Smooth muscle cell (in vitro differentiated cells): ENCODE results near the gene SLC17A5. TPM values are rescaled to one million over a fixed set of nuclear protein-coding genes. Genes with fewer than 3 reads are reported as not detected.
"Not testable (repeated sequence)": the region's sequence is repeated elsewhere in the genome, so short reads cannot be mapped to it uniquely, and the experiment has no call there.

Experiments
- DNase-seq: peaks from one replicate; lab custom pipeline; 2025; ENCODE audit not compliant: unreplicated experiment; lab: John Stamatoyannopoulos, UW
- H2AFZ ChIP-seq: fragments of 200-600 bp; sonication (generic); 2 replicates; pipeline ENCODE4 v1.6.0; 2016; ENCODE audit warnings: antibody characterized with exemption, low read depth, mild to moderate bottlenecking
- H3F3A ChIP-seq: fragments of 200-600 bp; sonication (generic); 2 replicates; pipeline ENCODE4 v1.6.0; 2017; ENCODE audit warnings: antibody characterized with exemption, low read depth
- H3K27ac ChIP-seq: fragments of 200-600 bp; sonication (generic); 2 replicates; pipeline ENCODE4 v1.5.1; 2016; ENCODE audit warnings: low read depth, mild to moderate bottlenecking
- H3K27me3 ChIP-seq: fragments of 200-600 bp; sonication (generic); 2 replicates; pipeline ENCODE4 v1.6.1; 2016; ENCODE audit warnings: low read depth, mild to moderate bottlenecking
- H3K36me3 ChIP-seq: fragments of 200-600 bp; sonication (generic); 2 replicates; pipeline ENCODE4 v1.5.1; 2016; ENCODE audit warnings: low read depth
- H3K4me1 ChIP-seq: fragments of 200-600 bp; sonication (generic); 2 replicates; pipeline ENCODE4 v1.5.1; 2016; ENCODE audit warnings: low read depth
- H3K4me2 ChIP-seq: fragments of 200-600 bp; sonication (generic); 2 replicates; pipeline ENCODE4 v1.6.0; 2016; ENCODE audit warnings: mild to moderate bottlenecking
- H3K4me3 ChIP-seq: fragments of 200-600 bp; sonication (generic); 2 replicates; pipeline ENCODE4 v1.5.1; 2016; ENCODE audit warnings: mild to moderate bottlenecking
- H3K79me2 ChIP-seq: fragments of 200-600 bp; sonication (generic); 2 replicates; pipeline ENCODE4 v1.6.0; 2016; ENCODE audit warnings: low read depth, mild to moderate bottlenecking
- H3K9ac ChIP-seq: fragments of 200-600 bp; sonication (generic); 2 replicates; pipeline ENCODE4 v1.6.0; 2016; ENCODE audit warnings: low read depth
- H3K9me3 ChIP-seq: fragments of 200-600 bp; sonication (generic); replicated peaks from 2 replicates; pipeline ENCODE4 v1.5.1; 2016; ENCODE audit warnings: low read depth
- H4K20me1 ChIP-seq: fragments of 200-600 bp; sonication (generic); 2 replicates; pipeline ENCODE4 v1.6.0; 2016; ENCODE audit warnings: low read depth
- WGBS: methylation state at CpG from one replicate; pipeline ENCODE4 v1.1.7; 2016; ENCODE audit warnings: low lambda C conversion rate; 5-methylcytosine and 5-hydroxymethylcytosine counted together
- polyA plus RNA-seq: library from polyadenylated mRNA; unstranded; fragments of >200 nt; fragmentation: Nextera tagmentation; extraction: Ambion mirVana; gene quantifications from 2 replicates; pipeline ENCODE4 v1.2.1, GENCODE V29; 2016
- total RNA-seq: library from RNA; depleted of rRNA; stranded (reverse); fragments of >200 nt; gene quantifications from 2 replicates; pipeline ENCODE4 v1.2.3, GENCODE V29; 2014
- TF ChIP-seq, protein P1 (sequence below): fragments of 200-600 bp; sonication (generic); IDR thresholded peaks from 2 replicates; pipeline ENCODE4 v1.5.1; 2017; ENCODE audit warnings: borderline replicate concordance, mild to moderate bottlenecking, antibody characterized with exemption; ENCODE audit not compliant: insufficient read depth, poor library complexity, severe bottlenecking

The SLC17A5 gene
- total and polyA plus RNA-seq, 2 experiments from 2014 or later: 36.4 to 39.9 TPM

DNA sequence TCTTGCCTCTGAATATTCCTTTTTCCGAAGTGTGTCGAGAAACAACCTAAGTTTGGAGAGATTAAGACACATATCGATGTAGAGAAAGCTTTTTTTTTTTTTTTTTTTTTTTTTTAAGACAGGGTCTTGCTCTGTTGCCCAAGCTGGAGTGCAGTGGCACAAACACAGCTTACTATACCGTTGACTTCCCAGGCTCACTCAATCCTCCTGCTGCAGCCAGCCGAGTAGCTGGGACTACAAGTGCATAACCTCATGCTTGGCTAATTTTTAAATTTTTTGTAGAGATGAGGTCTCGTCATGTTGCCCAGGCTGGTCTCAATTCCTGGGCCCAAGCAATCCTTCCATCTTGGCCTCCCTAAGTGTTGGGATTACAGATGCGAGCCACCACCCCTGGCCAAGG, 21.4 kb downstream of the SLC17A5 start:
- H3K9me3 ChIP-seq: no peaks in the 10 kb centered on the region
- WGBS: 97% methylated on average over 7 of the region's 7 CpGs
- no peaks in the 10 kb centered on the region for H3F3A ChIP-seq
- no peak overlapping the region for H3K4me2 ChIP-seq
- TF ChIP-seq, protein P1, sequence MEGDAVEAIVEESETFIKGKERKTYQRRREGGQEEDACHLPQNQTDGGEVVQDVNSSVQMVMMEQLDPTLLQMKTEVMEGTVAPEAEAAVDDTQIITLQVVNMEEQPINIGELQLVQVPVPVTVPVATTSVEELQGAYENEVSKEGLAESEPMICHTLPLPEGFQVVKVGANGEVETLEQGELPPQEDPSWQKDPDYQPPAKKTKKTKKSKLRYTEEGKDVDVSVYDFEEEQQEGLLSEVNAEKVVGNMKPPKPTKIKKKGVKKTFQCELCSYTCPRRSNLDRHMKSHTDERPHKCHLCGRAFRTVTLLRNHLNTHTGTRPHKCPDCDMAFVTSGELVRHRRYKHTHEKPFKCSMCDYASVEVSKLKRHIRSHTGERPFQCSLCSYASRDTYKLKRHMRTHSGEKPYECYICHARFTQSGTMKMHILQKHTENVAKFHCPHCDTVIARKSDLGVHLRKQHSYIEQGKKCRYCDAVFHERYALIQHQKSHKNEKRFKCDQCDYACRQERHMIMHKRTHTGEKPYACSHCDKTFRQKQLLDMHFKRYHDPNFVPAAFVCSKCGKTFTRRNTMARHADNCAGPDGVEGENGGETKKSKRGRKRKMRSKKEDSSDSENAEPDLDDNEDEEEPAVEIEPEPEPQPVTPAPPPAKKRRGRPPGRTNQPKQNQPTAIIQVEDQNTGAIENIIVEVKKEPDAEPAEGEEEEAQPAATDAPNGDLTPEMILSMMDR: no peak
- H3K27ac ChIP-seq: no peak overlapping the region
- no peaks in the 10 kb centered on the region for H3K4me1 ChIP-seq
- no peak overlapping the region for H3K9ac ChIP-seq
- no peak overlapping the region for H3K4me3 ChIP-seq
- H3K27me3 ChIP-seq: no peaks in the 10 kb centered on the region
- no peaks in the 10 kb centered on the region for H3K36me3 ChIP-seq
- DNase-seq: no peak
- no peaks in the 10 kb centered on the region for H3K79me2 ChIP-seq
- H2AFZ ChIP-seq: no peak overlapping the region
- H4K20me1 ChIP-seq: no peaks in the 10 kb centered on the region

DNA sequence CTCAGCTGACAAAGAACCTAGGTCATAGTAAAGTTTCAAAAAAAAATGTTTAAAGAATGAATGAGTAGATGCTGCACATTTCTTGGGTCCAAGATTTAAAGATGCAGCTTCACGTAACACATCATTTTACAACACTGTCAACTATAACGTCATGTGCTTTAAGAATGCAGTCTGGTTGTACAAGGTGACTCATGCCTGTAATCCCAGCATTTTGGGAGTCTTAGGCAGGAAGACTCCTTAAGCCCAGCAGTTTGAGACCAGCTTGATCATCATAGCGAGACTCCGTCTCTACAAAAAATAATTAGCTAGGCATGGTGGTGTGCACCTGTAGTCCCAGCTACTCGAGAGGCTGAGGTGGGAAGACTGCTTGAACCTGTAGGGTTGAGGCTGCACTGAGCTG, 21.9 kb downstream of the SLC17A5 start:
- Histone ChIP-seq H3K36me3 (no peaks in the 10 kb centered on the region), H4K20me1 (no peaks in the 10 kb centered on the region), H3K27me3 (no peaks in the 10 kb centered on the region), H3F3A (no peaks in the 10 kb centered on the region), H3K9me3 (no peaks in the 10 kb centered on the region), H3K79me2 (no peaks in the 10 kb centered on the region), H3K4me2 (no peak overlapping the region), H3K4me1 (no peaks in the 10 kb centered on the region), H3K4me3 (no peak overlapping the region), H3K9ac (no peak overlapping the region), H3K27ac (peak overlapping the region; percentile 27), H2AFZ (no peak overlapping the region)
- TF ChIP-seq, protein P1: no peak
- 42% methylated on average over 5 of the region's 5 CpGs for WGBS
- DNase-seq: no peak

DNA sequence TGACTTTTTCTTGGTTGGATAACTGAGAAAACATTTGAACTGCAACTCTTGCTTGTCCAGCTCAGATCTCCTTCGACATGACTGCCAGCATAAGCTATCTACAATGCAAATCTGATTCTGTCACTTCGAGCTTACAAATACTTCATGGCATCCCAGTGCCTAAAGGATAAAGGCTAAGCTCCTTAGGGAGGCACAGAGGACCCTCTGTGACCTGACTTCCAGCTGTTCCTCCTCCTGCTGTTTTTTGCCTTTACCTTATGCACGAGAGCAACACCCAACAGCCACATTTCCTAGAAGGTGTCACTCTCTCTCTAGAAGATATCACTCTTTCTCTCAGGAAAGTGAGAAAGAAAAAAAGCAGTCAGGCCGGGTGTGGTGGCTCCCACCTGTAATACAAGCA, 23.4 kb downstream of the SLC17A5 start:
- H3F3A ChIP-seq: no peaks in the 10 kb centered on the region
- no peaks in the 10 kb centered on the region for H4K20me1 ChIP-seq
- H3K9ac ChIP-seq: no peak overlapping the region
- DNase-seq: no peak
- H3K9me3 ChIP-seq: no peaks in the 10 kb centered on the region
- no peak overlapping the region for H3K27ac ChIP-seq
- no peak overlapping the region for H3K4me3 ChIP-seq
- no peaks in the 10 kb centered on the region for H3K4me1 ChIP-seq
- TF ChIP-seq, protein P1: no peak
- no peak overlapping the region for H2AFZ ChIP-seq
- H3K36me3 ChIP-seq: no peaks in the 10 kb centered on the region
- no peak overlapping the region for H3K4me2 ChIP-seq
- no peaks in the 10 kb centered on the region for H3K79me2 ChIP-seq
- H3K27me3 ChIP-seq: no peaks in the 10 kb centered on the region
- WGBS: 95% methylated on average over 4 of the region's 4 CpGs

DNA sequence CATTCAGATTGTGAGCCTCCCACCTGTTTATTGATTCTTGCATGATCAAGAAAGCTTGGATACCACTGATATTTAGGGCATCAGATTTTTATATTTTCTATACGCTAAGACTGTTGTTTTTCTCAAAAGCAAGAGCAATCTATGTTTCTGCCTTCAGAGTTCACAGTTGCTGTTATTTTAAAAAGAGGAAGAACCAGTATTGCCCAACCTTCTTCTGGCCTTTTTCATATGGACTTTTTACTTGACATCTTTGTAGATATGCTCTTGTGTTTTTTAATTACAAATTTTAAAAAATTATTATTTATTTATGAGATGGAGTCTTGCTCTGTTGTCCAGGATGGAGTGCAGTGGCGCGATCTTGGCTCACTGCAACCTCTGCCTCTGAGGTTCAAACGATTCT, 28.9 kb downstream of the SLC17A5 start:
- H2AFZ ChIP-seq: no peak overlapping the region
- WGBS: 98% methylated on average over 4 of the region's 4 CpGs
- H3K4me2 ChIP-seq: no peak overlapping the region
- no peaks in the 10 kb centered on the region for H3K27me3 ChIP-seq
- TF ChIP-seq, protein P1: no peak
- H3K9me3 ChIP-seq: no peaks in the 10 kb centered on the region
- H3K4me1 ChIP-seq: no peaks in the 10 kb centered on the region
- DNase-seq: no peak
- no peak overlapping the region for H3K27ac ChIP-seq
- H3K79me2 ChIP-seq: no peaks in the 10 kb centered on the region
- H3K9ac ChIP-seq: no peak overlapping the region
- H3K4me3 ChIP-seq: no peak overlapping the region
- H3F3A ChIP-seq: no peaks in the 10 kb centered on the region
- no peaks in the 10 kb centered on the region for H3K36me3 ChIP-seq
- no peaks in the 10 kb centered on the region for H4K20me1 ChIP-seq

- H3K36me3 ChIP-seq, H3K4me1 ChIP-seq, H3K9me3 ChIP-seq, H3F3A ChIP-seq, DNase-seq, H3K27ac ChIP-seq, H3K9ac ChIP-seq, H3K79me2 ChIP-seq, H3K4me2 ChIP-seq, H4K20me1 ChIP-seq, H3K27me3 ChIP-seq, H2AFZ ChIP-seq, H3K4me3 ChIP-seq: not testable (repeated sequence)
- 99% methylated on average over 8 of the region's 8 CpGs for WGBS
Measured at GRCh38 chr6:73623480-73623879, 30.3 kb downstream of the SLC17A5 start.

- not testable (repeated sequence) for H3K4me3 ChIP-seq, DNase-seq, H3K9ac ChIP-seq, H3K9me3 ChIP-seq, H2AFZ ChIP-seq, H3K4me1 ChIP-seq, H4K20me1 ChIP-seq, H3K27ac ChIP-seq, H3K4me2 ChIP-seq, H3F3A ChIP-seq, H3K27me3 ChIP-seq, H3K36me3 ChIP-seq, H3K79me2 ChIP-seq
- 98% methylated on average over 8 of the region's 8 CpGs for WGBS
Measured at GRCh38 chr6:73618082-73618481, 35.7 kb downstream of the SLC17A5 start.
